Measurements from ENCODE around the gene PLD1.

Gene PLD1

DNA sequence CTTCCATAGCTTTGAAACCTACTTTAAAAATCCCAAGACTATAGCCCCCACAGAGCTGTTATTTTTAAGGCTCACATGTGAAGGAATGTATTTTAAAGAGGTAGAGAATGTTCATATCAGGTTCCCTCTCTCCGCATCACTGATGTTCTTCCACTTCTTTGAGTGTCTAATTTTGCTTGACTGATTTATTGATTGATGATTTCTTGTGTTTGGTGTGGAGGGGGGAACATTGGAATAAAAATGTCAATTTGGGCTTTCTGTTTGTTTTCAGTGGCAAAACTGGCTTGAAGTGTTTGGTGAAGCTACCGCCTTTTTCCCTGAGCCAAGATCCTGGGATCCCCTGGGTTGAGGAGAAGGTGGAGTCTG lies 30.1 kb upstream of the PLD1 start:
- no peaks in the 10 kb centered on the region for H3K9me3 ChIP-seq
- TF ChIP-seq, protein P1, sequence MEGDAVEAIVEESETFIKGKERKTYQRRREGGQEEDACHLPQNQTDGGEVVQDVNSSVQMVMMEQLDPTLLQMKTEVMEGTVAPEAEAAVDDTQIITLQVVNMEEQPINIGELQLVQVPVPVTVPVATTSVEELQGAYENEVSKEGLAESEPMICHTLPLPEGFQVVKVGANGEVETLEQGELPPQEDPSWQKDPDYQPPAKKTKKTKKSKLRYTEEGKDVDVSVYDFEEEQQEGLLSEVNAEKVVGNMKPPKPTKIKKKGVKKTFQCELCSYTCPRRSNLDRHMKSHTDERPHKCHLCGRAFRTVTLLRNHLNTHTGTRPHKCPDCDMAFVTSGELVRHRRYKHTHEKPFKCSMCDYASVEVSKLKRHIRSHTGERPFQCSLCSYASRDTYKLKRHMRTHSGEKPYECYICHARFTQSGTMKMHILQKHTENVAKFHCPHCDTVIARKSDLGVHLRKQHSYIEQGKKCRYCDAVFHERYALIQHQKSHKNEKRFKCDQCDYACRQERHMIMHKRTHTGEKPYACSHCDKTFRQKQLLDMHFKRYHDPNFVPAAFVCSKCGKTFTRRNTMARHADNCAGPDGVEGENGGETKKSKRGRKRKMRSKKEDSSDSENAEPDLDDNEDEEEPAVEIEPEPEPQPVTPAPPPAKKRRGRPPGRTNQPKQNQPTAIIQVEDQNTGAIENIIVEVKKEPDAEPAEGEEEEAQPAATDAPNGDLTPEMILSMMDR (IDR thresholded peaks at IDR 0.05): no peak

DNA sequence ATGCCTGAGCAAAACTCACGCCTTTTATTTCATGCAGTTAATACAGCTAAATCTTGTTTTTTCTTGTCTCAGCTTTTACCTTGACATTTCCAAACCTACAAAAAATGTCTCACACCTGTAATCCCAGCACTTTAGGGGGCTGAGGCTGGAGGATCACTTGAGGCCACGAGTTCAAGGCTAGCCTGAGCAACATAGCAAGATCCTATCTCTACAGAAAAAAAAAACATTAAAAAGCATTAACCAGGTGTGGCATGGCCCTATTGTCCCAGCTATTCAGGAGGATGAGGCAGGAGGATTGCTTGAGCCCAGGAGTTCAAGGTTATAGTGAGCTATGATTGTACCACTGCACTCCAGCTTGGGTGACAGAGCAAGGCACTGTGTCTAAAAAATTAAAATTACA lies 29.0 kb upstream of the PLD1 start:
- Histone ChIP-seq H3K36me3 (no peaks in the 10 kb centered on the region), H3K4me3 (no peak overlapping the region), H3K9me3 (no peaks in the 10 kb centered on the region), H3K27me3 (no peaks in the 10 kb centered on the region), H3K27ac (no peak overlapping the region), H3K4me1 (peaks cover 0 to 46% (median 6%) of the 10 kb centered on the region in 4 donors)
- TF ChIP-seq, protein P1 (IDR thresholded peaks at IDR 0.05): no peak
- intact Hi-C loops (cut with DNase I; ENCODE audit: low total_unique reads): no loop called here
- DNase-seq: no peak

More for the DNA sequence above, 30.1 kb upstream of the PLD1 start:
- H3K36me3 ChIP-seq: no peaks in the 10 kb centered on the region
- H3K4me1 ChIP-seq: peaks cover 0 to 44% (median 6%) of the 10 kb centered on the region in 4 donors
- intact Hi-C loops (cut with DNase I; ENCODE audit: low total_unique reads): no loop called here
- H3K4me3 ChIP-seq: no peak overlapping the region
- no peaks in the 10 kb centered on the region for H3K27me3 ChIP-seq
- DNase-seq: no peak
- H3K27ac ChIP-seq: peak overlapping the region in 1 of 2 donors; percentile 5

DNA sequence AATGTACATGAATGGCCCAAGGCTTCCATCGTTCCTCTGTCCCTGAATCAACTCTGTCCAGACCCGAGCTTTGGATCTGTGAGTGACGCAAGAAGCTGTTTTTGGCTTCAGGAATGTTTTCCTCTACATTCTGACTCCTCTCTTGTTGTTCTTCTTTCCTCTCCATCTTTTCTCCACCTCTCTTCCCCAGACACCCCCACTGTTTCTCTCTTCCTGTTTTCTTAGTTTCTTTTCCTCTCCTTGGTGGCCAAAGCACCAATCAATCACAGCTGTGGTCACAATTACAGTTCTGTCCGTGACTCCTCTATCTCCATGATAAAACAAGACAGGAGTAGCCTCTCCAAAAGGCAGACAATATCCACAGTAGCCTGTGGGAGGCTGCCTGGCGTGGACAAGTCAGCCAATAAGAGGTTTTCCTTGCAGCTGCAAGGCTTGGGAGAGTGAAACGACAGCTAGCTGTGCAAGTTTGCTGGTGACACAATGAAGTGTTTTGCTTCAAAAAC lies 28.0 kb upstream of the PLD1 start:
- peak overlapping the region; percentile 69 for H3K27ac ChIP-seq
- H3K9me3 ChIP-seq: no peaks in the 10 kb centered on the region
- no peaks in the 10 kb centered on the region for H3K36me3 ChIP-seq
- H3K4me3 ChIP-seq: peak overlapping the region; percentile 31 to 40
- peak; percentile 72 to 76 for DNase-seq
- intact Hi-C loops (cut with DNase I; ENCODE audit: low total_unique reads): no loop called here
- H3K27me3 ChIP-seq: no peaks in the 10 kb centered on the region
- peaks cover 0 to 56% (median 6%) of the 10 kb centered on the region in 4 donors for H3K4me1 ChIP-seq
- TF ChIP-seq, protein P1 (IDR thresholded peaks at IDR 0.05): peak in 1 of 2 experiments; percentile 11

- peak overlapping the region; percentile 69 for H3K27ac ChIP-seq
- no peak for DNase-seq
- H3K27me3 ChIP-seq: no peaks in the 10 kb centered on the region
- TF ChIP-seq, protein P1 (IDR thresholded peaks at IDR 0.05): no peak
- H3K4me1 ChIP-seq: peaks cover 0 to 57% (median 8%) of the 10 kb centered on the region in 4 donors
- peak overlapping the region in 1 of 2 donors; percentile 31 for H3K4me3 ChIP-seq
- intact Hi-C loops (cut with DNase I; ENCODE audit: low total_unique reads): no loop called here
- no peaks in the 10 kb centered on the region for H3K9me3 ChIP-seq
- no peaks in the 10 kb centered on the region for H3K36me3 ChIP-seq
These were observed 27.4 kb upstream of the PLD1 start for GRCh38 chr3:171837698-171838097.

- Histone ChIP-seq H3K27ac (no peak overlapping the region), H3K9me3 (no peaks in the 10 kb centered on the region), H3K4me1 (peaks cover 0 to 56% (median 8%) of the 10 kb centered on the region in 4 donors), H3K4me3 (no peak overlapping the region), H3K36me3 (no peaks in the 10 kb centered on the region), H3K27me3 (no peaks in the 10 kb centered on the region)
- intact Hi-C loops (cut with DNase I; ENCODE audit: low total_unique reads): no loop called here
- DNase-seq: no peak
- TF ChIP-seq, protein P1 (IDR thresholded peaks at IDR 0.05): no peak
These were observed 26.6 kb upstream of the PLD1 start for GRCh38 chr3:171836855-171837254.

DNA sequence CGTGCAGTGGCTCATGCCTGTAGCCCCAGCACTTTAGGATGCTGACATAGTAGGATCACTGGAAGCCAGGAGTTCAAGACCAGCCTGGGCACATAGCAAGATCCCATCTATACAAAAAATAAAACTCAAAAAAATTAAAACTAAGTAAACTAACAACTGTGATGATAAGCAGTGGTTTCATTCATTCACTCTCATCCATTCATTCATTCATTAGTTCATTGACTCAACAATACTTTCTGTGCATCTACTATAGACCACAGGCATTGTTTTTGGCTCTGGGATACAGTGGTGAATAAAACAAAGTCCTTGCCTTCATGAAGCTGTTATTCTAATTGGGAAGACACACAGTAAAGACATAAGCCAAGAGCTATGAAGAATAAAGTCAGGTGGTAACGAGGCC lies 25.3 kb upstream of the PLD1 start:
- Histone ChIP-seq H3K4me1 (peaks cover 0 to 47% (median 8%) of the 10 kb centered on the region in 4 donors), H3K27ac (no peak overlapping the region), H3K9me3 (no peaks in the 10 kb centered on the region), H3K36me3 (no peaks in the 10 kb centered on the region), H3K4me3 (no peak overlapping the region), H3K27me3 (no peaks in the 10 kb centered on the region)
- intact Hi-C loops (cut with DNase I; ENCODE audit: low total_unique reads): no loop called here
- DNase-seq: no peak
- TF ChIP-seq, protein P1 (IDR thresholded peaks at IDR 0.05): no peak

Measured in tibial artery (tissue), 4 donors.